Panc1 (cell line): Measurements from ENCODE around the gene RNASEH2A. TPM values are rescaled to one million over a fixed set of nuclear protein-coding genes. Genes with fewer than 3 reads are reported as not detected.

ENCODE experiments used
- ATAC-seq: fragments of 200-7000 bp; cut with Tn5 transposase; 2 replicates; pipeline ENCODE4 v1.9.1; 2020; ENCODE audit warnings: mild to moderate bottlenecking, moderate library complexity
- BruUV-seq: library from RNA; stranded (reverse); fragments of 400-500 nt; replicated peaks from 2 replicates; lab custom pipeline; 2021; lab: Mats Ljungman, UMichigan
- CTCF ChIA-PET: fragments of 300-600 bp; sonication (Branson Sonifier 250); formaldehyde crosslinking; loops from one replicate; lab custom pipeline; 2022; ENCODE audit warnings: antibody characterized with exemption; lab: Charles Lee
- POLR2A ChIA-PET: fragments of 300-600 bp; sonication (Branson Sonifier 250); formaldehyde crosslinking; loops from one replicate; lab custom pipeline; 2022; ENCODE audit warnings: antibody characterized with exemption; lab: Charles Lee
- DNase-seq: peaks from one replicate; pipeline ENCODE4 v3.0.0-alpha.2; 2010; ENCODE audit warnings: low read depth, low spot score
- H3K27ac ChIP-seq: 2 replicates; pipeline ENCODE4 v1.5.1; 2011; ENCODE audit warnings: mild to moderate bottlenecking, low read length, inconsistent platforms
- H3K27me3 ChIP-seq: fragments of 200-500 bp; sonication (Bioruptor generic); 2 replicates; pipeline ENCODE4 v1.6.0; 2014; ENCODE audit warnings: low read length, inconsistent platforms; ENCODE audit not compliant: control insufficient read depth, insufficient read depth
- H3K36me3 ChIP-seq: fragments of 200-500 bp; sonication (Bioruptor generic); 2 replicates; pipeline ENCODE4 v1.5.1; 2014; ENCODE audit warnings: inconsistent platforms, mild to moderate bottlenecking, low read length, moderate library complexity; ENCODE audit not compliant: control insufficient read depth, insufficient read depth
- H3K4me1 ChIP-seq: 2 replicates; pipeline ENCODE4 v1.5.1; 2011; ENCODE audit warnings: inconsistent platforms, mild to moderate bottlenecking, low read length, moderate library complexity; ENCODE audit not compliant: control insufficient read depth, insufficient read depth
- H3K4me3 ChIP-seq, 2 experiments: 2 replicates each; pipeline ENCODE4 v1.5.1; 2011 to 2012; ENCODE audit warnings: low read depth in 2 of 2, low read length in 2 of 2, mild to moderate bottlenecking in 2 of 2, inconsistent platforms in 1 of 2, moderate library complexity in 1 of 2
- H3K9me3 ChIP-seq: fragments of 200-500 bp; sonication (Bioruptor generic); 2 replicates; pipeline ENCODE4 v1.5.1; 2014; ENCODE audit warnings: low read depth, mild to moderate bottlenecking, inconsistent platforms, low read length, moderate library complexity; ENCODE audit not compliant: control insufficient read depth, insufficient read depth
- POLR2AphosphoS5 ChIP-seq: IDR thresholded peaks from 2 replicates; pipeline ENCODE4 v1.6.1; 2012; ENCODE audit warnings: mild to moderate bottlenecking, low read depth, low read length, moderate library complexity
- SIN3A ChIP-seq: IDR thresholded peaks from 2 replicates; pipeline ENCODE4 v1.6.1; 2012; ENCODE audit warnings: low read depth, mild to moderate bottlenecking, low read length, moderate library complexity, borderline replicate concordance; ENCODE audit not compliant: insufficient read depth
- TCF7L2 ChIP-seq: IDR thresholded peaks from 2 replicates; pipeline ENCODE4 v1.6.1; 2011; ENCODE audit warnings: mild to moderate bottlenecking, low read depth, low read length, inconsistent platforms
- in situ Hi-C: cut with HindIII; loops from 2 replicates; pipeline ENCODE4 v1.10.0; 2016; ENCODE audit warnings: low sequenced_read_pairs, low pct_unique_long_range_greater_than_20kb
- intact Hi-C: fragments of 100-400 bp; cut with micrococcal nuclease; formaldehyde crosslinking; loops from one replicate; pipeline ENCODE4 v1.10.0; 2022; ENCODE audit not compliant: unreplicated experiment
- total RNA-seq: library from RNA; stranded (reverse); gene quantifications from one replicate; pipeline ENCODE4 v1.2.1, GENCODE V29; 2021; ENCODE audit not compliant: unreplicated experiment
- TF ChIP-seq, protein P1 (sequence below), 2 experiments: IDR thresholded peaks; 2 replicates each; pipeline ENCODE4 v1.6.1; 2011 to 2012; ENCODE audit warnings: low read depth in 2 of 2, control low read depth in 1 of 2, low read length in 1 of 2, mild to moderate bottlenecking in 1 of 2, moderate library complexity in 1 of 2; ENCODE audit not compliant: insufficient read depth in 1 of 2
- TF ChIP-seq, protein P2 (sequence below): fragments of 450-650 bp; IDR thresholded peaks from 2 replicates; pipeline ENCODE4 v1.5.1; 2017; ENCODE audit warnings: mild to moderate bottlenecking

Gene RNASEH2A
- total RNA-seq, 1 experiment from 2014 or later: 44.9 TPM

- in situ Hi-C loops (no loop called here), intact Hi-C loops (no loop called here)
- TF ChIP-seq TCF7L2: no peak
- TF ChIP-seq SIN3A: no peak
- TF ChIP-seq, protein P1, sequence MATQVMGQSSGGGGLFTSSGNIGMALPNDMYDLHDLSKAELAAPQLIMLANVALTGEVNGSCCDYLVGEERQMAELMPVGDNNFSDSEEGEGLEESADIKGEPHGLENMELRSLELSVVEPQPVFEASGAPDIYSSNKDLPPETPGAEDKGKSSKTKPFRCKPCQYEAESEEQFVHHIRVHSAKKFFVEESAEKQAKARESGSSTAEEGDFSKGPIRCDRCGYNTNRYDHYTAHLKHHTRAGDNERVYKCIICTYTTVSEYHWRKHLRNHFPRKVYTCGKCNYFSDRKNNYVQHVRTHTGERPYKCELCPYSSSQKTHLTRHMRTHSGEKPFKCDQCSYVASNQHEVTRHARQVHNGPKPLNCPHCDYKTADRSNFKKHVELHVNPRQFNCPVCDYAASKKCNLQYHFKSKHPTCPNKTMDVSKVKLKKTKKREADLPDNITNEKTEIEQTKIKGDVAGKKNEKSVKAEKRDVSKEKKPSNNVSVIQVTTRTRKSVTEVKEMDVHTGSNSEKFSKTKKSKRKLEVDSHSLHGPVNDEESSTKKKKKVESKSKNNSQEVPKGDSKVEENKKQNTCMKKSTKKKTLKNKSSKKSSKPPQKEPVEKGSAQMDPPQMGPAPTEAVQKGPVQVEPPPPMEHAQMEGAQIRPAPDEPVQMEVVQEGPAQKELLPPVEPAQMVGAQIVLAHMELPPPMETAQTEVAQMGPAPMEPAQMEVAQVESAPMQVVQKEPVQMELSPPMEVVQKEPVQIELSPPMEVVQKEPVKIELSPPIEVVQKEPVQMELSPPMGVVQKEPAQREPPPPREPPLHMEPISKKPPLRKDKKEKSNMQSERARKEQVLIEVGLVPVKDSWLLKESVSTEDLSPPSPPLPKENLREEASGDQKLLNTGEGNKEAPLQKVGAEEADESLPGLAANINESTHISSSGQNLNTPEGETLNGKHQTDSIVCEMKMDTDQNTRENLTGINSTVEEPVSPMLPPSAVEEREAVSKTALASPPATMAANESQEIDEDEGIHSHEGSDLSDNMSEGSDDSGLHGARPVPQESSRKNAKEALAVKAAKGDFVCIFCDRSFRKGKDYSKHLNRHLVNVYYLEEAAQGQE (IDR thresholded peaks at IDR 0.05; ENCODE audit: insufficient read depth in 1 of 2, low read depth in 2 of 2, low read length in 1 of 2): no peak
- no peak for TF ChIP-seq POLR2AphosphoS5
- TF ChIP-seq, protein P2, sequence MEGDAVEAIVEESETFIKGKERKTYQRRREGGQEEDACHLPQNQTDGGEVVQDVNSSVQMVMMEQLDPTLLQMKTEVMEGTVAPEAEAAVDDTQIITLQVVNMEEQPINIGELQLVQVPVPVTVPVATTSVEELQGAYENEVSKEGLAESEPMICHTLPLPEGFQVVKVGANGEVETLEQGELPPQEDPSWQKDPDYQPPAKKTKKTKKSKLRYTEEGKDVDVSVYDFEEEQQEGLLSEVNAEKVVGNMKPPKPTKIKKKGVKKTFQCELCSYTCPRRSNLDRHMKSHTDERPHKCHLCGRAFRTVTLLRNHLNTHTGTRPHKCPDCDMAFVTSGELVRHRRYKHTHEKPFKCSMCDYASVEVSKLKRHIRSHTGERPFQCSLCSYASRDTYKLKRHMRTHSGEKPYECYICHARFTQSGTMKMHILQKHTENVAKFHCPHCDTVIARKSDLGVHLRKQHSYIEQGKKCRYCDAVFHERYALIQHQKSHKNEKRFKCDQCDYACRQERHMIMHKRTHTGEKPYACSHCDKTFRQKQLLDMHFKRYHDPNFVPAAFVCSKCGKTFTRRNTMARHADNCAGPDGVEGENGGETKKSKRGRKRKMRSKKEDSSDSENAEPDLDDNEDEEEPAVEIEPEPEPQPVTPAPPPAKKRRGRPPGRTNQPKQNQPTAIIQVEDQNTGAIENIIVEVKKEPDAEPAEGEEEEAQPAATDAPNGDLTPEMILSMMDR: no peak
- H3K9me3 ChIP-seq: no peaks in the 10 kb centered on the region
- DNase-seq (no peak), ATAC-seq (no peak)
- ChIA-PET CTCF (no interaction called here), POLR2A (no interaction called here)
- BruUV-seq: no TSS peak
- H3K4me1 ChIP-seq: peaks cover 4% of the 10 kb centered on the region; the same call in 1 of the 2 replicates
- no peak overlapping the region for H3K4me3 ChIP-seq
- H3K27me3 ChIP-seq: no peaks in the 10 kb centered on the region
- no peak overlapping the region for H3K27ac ChIP-seq
- H3K36me3 ChIP-seq: no peaks in the 10 kb centered on the region; the same call in 1 of the 2 replicates
These were observed 34.7 kb downstream of the RNASEH2A start for GRCh38 chr19:12841094-12841493.

GRCh38 chr19:12842511-12842910 is 36.1 kb downstream of the RNASEH2A start:
- intact Hi-C loops: no loop called here
- H3K27me3 ChIP-seq: no peaks in the 10 kb centered on the region
- ATAC-seq (no peak), DNase-seq (no peak)
- no TSS peak for BruUV-seq
- no peaks in the 10 kb centered on the region; the same call in 1 of the 2 replicates for H3K4me1 ChIP-seq
- no peak overlapping the region for H3K4me3 ChIP-seq
- no peaks in the 10 kb centered on the region for H3K9me3 ChIP-seq
- no peaks in the 10 kb centered on the region; the same call in 1 of the 2 replicates for H3K36me3 ChIP-seq
- in situ Hi-C loops: no loop called here
- ChIA-PET POLR2A (no interaction called here), CTCF (no interaction called here)
- TF ChIP-seq TCF7L2 (no peak), SIN3A (no peak), POLR2AphosphoS5 (no peak)
- TF ChIP-seq, protein P2: no peak
- TF ChIP-seq, protein P1 (IDR thresholded peaks at IDR 0.05; ENCODE audit: insufficient read depth in 1 of 2, low read depth in 2 of 2, low read length in 1 of 2): no peak
- no peak overlapping the region for H3K27ac ChIP-seq
